Fibroblast of skin of scalp (primary cell): ENCODE data around the gene CACNA2D4. TPM values are rescaled to one million over a fixed set of nuclear protein-coding genes. Genes with fewer than 3 reads are reported as not detected.
A peak's percentile ranks its signal among the peaks of the same experiment; 100 is the strongest.
"Not testable (repeated sequence)": the region's sequence is repeated elsewhere in the genome, so short reads cannot be mapped to it uniquely, and the experiment has no call there.

Experiments
- DNase-seq: peaks from one replicate; pipeline ENCODE4 v3.0.0-alpha.2; 2013
- polyA plus RNA-seq, 2 experiments: library from polyadenylated mRNA; unstranded; fragments of 120-200 nt; gene quantifications; one replicate each; pipeline ENCODE4 v1.2.1, GENCODE V29; 2013; ENCODE audit not compliant: insufficient read length in 2 of 2

The CACNA2D4 gene
- polyA plus RNA-seq (2013, experiment 1 of 2; ENCODE audit: insufficient read length): 0.04 TPM
- 0.15 TPM for polyA plus RNA-seq (2013, experiment 2 of 2; ENCODE audit: insufficient read length)

DNA sequence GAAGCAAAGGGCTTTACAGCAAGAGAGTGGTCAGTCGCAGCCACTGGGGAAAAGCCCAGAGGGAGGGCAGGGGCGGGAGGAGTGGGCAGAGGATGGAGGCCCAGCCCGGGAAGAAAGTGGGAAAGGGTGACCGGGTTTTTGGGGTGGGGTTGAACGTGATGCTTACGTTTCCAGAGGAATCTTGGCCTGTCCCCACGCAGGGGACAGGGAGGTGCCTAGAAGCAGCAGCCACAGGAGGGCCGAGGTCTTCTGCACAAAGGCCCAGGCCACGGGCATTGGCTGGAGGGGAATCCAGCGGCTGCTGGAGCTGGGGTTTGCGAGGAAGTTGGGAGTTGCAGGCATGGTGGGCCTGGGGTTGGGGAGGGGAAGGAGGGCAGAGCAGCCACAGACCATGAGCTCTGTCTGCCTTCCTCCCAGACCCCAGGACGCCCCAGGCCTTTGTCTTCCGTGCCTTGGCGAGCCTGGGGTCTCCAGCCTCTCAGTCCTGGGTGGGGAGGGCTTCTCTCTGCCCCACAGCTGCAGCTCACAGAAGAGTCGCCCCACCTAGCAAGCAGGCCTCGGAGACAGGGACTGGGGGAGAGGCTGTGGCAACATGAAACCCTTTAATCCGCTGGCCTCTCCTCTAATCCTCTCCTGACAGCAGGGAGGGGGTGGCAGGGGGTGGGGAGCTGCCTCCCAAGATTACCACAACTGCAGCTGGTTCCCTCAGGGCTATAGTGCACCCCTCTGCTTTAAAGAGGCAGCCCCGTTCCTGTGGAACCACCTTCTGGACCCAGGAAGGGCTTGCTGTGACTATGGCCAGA is at the start of gene CACNA2D4:
TSS of gene CACNA2D4 (minus strand) at position 572 of the 803 bp plus-strand sequence. CDS start at position 393, 179 bp downstream.
- no peak for DNase-seq

DNA sequence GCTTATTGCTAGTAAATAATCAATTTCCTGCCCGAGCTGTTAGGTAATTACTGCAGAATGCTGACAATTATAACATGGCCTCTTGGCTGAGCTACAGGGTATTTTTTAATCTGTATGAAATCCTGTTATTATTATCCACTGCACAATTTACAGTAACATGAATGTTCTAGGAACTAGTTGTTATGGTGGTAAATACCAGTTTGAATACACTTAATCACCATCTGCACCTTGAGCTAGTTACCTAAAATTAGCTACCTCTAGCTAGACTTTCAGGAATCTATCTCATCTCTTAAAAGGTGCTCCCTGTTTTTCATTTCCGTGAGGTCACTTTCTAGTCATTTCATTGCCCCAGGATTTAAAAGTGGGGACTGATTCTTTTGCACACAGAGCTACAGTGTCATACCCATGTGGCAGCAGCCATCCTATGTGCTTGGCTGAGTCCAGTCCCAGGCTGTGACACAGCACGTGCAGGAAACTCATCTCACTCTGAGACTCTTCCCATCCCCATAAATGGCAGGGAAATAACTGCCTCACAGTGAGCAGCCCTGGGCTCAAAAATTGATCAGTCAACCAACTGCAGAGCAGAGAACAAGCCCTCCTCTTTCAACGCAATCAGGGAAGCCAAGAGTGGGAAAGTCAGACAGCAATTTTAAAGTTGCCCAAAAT is 48.2 kb upstream of the CACNA2D4 start:
- no peak for DNase-seq

- DNase-seq: no peak
Measured at GRCh38 chr12:1965916-1966315, 47.5 kb upstream of the CACNA2D4 start.

DNA sequence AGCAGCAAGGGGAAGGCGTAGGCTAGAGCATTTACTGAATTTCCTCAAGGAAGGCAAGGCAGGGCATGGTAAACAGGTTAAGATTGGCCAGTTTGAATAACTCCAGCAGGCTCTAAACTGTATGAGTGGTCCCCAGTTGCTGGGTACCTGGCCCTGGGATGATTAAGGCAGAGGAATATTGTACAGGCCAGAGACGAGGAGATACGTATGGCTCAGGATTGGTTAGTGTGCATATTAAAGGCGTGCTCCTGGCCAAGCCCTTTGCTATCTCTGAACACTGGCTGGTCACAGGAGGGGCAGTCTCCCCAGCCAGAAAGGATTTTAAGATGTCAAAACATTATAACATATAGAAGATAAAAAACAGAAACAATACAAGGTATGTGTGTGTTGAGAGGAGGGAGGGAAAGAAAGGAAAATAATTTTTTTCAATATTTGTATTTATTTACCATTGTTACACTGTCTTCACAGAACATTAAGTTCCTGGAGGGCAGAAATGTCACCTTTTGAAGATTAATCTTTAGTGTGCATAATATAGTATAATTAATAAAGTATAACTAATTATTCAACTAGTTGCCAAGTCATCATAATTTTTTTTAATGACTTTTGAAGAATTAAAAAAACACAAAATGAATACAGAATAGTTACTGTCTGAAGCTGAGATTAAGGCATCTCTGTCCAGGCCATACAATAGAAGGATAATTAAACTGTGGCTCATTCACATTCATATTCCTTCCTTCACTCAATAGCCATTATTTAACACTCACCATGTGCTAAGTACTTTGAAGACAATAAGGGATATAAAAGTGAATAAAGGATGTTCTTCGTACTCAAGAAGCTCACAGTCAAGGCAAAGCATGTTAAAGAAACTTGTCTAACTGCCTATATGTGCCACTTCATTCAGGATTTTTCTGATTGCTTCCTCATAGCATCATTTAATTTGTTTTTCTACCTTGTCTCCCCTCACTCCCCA is 43.9 kb upstream of the CACNA2D4 start:
- no peak for DNase-seq

DNA sequence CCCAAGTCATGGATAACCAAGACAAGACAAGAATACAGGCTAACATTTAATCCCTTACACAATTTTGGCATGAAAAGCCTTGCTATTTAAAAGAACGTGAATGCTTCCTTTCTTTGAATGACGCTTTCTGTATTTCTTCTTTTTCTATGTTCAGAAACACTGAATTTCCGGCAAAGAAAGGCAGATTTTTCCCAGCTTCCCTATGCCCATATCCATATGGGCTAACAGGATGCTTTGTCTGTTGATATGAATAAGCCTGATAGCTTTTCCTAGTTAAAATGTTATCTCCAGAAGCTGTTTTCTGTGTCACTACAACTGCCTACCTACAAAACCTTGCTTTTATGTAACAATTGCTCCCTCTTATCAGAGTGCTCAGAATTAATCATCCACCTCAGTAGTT is 38.3 kb upstream of the CACNA2D4 start:
- no peak for DNase-seq

DNA sequence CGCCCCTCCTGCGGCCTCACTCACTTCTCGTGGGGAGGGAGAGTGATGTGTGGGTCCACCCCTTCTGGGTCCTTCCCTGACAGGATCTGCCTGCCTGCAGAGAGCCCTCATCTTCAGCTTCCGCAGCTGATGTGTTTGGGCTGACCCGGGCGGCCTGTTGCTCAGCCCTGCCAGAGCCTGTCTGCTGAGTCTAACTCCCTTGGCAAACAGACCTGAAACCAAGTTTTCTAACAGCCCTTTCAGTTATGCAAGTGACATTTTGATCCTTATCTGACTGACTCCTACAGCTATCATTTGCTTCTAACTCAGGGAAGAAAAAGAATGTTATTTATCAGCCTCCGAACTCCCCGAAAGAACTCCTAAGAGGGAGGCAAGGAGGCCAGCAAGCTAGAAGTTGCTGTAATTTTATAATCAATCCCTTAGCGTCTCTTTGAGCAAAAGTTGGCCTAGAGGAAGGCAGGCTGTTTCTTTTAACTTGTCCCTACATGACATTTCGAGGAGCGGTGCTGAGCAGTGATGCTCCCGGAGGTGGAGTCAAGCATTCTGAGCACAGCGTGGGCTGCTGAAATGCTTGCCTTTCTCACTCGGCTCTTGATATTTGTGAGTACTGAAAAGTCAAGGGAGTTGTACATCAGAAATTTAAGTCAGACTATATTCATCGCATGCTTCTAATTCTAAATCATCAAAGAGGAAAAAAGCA is 31.5 kb upstream of the CACNA2D4 start:
- DNase-seq: no peak

GRCh38 chr12:1948883-1949282 is 30.4 kb upstream of the CACNA2D4 start:
- no peak for DNase-seq

DNA sequence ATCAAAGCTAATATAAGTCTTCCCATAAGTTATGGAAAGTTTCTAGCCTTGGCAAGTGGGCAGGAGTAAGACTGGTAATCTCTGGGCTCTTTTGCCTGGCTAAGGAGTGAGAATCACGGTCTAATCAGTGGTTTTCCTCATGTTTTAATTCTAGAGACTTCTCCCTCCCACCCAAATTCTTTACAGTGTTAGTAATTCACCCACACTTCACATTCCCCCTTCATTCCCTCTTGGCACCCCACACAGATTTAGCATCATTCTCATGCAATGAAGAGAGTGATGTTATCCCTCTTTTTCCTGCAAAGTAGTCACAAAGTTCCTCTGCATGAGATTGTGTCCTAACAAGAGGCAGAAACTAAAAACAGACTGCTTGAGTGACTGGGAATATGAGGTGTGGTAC is 28.6 kb upstream of the CACNA2D4 start:
- peak; percentile 83 for DNase-seq

DNA sequence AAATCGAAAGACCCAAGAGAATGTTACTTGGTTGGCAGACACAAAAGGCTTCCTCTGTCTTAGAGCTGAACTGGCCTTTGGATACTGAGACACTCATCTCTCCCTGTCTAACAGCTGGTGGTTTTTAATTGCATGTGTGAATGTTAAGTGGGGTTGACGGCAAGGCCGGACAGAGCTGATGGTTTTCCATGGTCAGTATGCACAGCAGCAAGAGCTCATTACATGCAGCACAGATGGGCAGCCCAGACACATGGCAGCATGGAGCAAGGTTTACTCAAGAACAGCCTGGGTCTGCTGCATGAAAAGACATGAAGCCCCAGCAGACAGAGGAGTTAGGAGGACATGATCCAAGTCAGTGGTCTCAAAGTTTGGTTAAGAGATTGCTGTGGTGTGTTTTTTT is 27.8 kb upstream of the CACNA2D4 start:
- no peak for DNase-seq

DNA sequence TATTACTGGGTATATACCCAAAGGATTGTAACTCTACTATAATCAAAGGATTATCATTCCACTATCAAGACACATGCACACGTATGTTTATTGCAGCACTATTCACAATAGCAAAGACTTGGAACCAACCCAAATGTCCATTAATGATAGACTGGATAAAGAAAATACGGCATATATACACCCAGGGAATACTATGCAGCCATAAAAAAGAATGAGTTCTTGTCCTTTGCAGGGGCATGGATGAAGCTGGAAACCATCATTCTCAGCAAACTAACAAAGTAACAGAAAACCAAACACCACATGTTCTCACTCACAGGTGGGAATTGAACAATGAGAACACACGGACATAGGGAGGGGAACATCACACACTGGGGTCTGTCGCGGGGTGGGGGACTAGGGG is 27.1 kb upstream of the CACNA2D4 start:
- DNase-seq: not testable (repeated sequence)

DNA sequence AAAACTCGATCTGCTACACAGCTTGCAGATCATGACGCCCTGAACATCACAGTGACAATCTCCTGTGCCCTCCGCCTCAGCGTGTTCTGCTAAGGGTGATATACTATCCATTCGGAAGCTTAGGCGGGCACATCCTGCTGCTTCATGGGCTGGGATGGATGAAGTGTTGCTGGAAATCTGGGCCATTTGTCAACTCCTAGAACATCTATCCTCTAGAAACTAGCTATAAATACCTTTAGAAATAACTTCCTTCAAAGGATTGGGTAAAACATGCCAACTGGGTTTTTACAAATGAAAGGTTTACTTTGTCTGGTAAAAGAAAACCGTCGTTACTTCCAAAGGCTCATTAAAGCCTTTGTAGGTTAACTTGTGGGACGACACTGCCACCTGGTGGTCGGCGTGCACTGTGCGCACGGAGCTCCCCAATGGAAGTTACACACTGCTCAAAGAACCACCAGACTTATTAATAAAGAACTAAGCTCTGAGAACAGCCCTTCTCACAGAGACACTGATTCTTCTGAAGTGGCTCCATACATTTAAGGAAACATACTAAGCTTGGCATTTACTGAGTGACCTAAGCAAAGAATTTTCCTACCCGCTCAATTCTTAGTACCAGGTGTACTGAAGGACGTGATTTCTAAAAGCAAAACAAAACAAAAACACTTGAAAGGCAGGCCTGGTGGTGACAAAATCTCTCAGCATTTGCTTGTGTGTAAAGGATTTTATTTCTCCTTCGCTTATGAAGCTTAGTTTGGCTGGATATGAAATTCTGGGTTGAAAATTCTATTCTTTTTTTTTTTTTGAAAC is 21.6 kb upstream of the CACNA2D4 start:
- DNase-seq: peak; percentile 76

GRCh38 chr12:1939331-1939730 is 20.9 kb upstream of the CACNA2D4 start:
- no peak for DNase-seq

DNA sequence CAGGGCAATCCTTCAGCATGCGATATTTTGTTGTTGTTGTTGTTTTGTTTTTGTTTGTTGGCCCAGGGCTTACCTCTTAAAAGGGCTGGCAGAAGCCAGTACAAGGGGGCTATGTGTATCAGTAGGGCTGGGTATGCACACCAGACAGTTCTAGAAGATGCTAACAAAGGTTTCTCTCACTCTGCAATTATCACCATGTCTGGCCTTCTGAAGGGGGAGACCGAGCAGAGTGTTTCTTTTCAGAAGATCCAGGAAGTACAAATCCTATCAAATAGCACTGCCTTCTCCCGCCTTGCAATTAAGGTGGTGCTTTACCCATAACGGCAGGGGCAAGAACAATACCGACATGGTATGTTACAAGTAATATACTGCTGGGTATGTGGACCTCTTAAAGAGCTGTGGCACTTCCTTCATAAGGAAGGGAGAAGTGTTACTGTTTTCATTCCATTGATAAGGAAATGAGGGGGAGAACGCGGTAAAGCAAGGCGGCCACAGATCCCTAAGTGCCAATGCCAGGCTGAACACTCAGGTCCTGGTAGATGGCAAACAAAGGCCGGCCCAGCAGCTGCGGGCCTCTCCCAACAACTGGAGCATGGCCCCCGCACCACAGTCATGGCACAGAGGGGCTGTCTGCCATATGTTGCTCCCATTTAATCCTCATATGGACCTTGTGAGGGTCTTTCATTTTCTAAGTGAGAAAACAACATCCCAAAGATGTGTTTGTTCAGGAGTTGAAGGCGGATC is 19.2 kb upstream of the CACNA2D4 start:
- DNase-seq: no peak

GRCh38 chr12:1936406-1937320 is 18.2 kb upstream of the CACNA2D4 start:
- peak; percentile 66 for DNase-seq

- DNase-seq: no peak
Measured at GRCh38 chr12:1935700-1936378, 17.4 kb upstream of the CACNA2D4 start.

- DNase-seq: no peak
Measured at GRCh38 chr12:1935242-1935641, 16.8 kb upstream of the CACNA2D4 start.

- no peak for DNase-seq
Measured at GRCh38 chr12:1934831-1935230, 16.4 kb upstream of the CACNA2D4 start.

DNA sequence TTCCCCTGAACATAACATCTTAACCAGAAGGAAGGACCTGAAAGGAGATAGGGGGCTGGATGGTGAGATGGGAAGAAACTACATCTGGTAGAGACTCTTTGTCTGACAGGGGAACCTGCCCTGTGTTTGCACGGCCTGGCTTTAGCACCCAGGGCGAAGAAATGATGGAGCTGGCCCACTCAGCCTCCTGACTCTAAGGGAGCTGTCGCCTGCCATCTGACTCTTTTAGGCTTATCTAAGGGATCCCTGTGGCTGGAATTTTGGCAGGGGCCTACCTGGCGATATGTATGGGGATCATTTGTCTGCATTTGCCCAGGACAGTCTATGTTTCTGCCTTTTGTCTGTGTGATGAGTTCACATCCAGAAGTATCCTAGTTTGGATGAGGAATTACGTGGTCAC is 15.6 kb upstream of the CACNA2D4 start:
- no peak for DNase-seq
